HepG2 (cell line): ENCODE results near the gene GPR158.

ENCODE experiments used
- WIZ ChIP-seq: sonication (generic); formaldehyde crosslinking; IDR thresholded peaks from 2 replicates; pipeline ENCODE4 v1.5.1; 2020; ENCODE audit warnings: mild to moderate bottlenecking, missing genetic modification reagents
- TF ChIP-seq, protein P1 (sequence below): sonication (generic); formaldehyde crosslinking; IDR thresholded peaks from 2 replicates; pipeline ENCODE4 v1.5.0; 2020; ENCODE audit warnings: mild to moderate bottlenecking, missing genetic modification reagents, moderate library complexity

- TF ChIP-seq WIZ: no peak
- TF ChIP-seq, protein P1, sequence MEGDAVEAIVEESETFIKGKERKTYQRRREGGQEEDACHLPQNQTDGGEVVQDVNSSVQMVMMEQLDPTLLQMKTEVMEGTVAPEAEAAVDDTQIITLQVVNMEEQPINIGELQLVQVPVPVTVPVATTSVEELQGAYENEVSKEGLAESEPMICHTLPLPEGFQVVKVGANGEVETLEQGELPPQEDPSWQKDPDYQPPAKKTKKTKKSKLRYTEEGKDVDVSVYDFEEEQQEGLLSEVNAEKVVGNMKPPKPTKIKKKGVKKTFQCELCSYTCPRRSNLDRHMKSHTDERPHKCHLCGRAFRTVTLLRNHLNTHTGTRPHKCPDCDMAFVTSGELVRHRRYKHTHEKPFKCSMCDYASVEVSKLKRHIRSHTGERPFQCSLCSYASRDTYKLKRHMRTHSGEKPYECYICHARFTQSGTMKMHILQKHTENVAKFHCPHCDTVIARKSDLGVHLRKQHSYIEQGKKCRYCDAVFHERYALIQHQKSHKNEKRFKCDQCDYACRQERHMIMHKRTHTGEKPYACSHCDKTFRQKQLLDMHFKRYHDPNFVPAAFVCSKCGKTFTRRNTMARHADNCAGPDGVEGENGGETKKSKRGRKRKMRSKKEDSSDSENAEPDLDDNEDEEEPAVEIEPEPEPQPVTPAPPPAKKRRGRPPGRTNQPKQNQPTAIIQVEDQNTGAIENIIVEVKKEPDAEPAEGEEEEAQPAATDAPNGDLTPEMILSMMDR: no peak
These were observed 442.2 kb downstream of the GPR158 start for GRCh38 chr10:25616903-25617592.
